ENCODE measurements around the gene WDR87. TPM values are rescaled to one million over a fixed set of nuclear protein-coding genes. Genes with fewer than 3 reads are reported as not detected.
"Not testable (repeated sequence)": the region's sequence is repeated elsewhere in the genome, so short reads cannot be mapped to it uniquely, and the experiment has no call there.

Gene WDR87
- total and polyA plus RNA-seq, 4 donors = not detected

DNA sequence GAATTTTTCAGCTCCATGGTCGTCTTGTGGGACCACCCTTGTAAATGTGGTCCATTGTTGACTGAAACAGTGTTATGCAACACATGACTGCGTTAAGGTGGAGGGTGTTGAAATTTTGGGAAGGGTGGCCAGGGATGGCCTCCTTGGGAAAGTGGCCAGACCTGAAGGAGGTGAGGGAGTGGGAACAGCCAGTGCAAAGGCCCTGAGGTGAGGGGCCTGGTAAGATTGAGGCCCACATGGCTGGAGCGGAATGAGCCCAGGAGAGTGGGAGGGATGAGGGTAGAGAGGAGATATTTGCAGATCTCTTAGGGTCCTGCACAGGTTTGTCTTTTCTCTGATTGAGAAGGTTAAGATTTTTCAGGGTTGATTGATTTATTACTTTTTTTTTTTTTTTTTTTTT, 18.8 kb upstream of the WDR87 start (continued):
- TF ChIP-seq, protein P1, sequence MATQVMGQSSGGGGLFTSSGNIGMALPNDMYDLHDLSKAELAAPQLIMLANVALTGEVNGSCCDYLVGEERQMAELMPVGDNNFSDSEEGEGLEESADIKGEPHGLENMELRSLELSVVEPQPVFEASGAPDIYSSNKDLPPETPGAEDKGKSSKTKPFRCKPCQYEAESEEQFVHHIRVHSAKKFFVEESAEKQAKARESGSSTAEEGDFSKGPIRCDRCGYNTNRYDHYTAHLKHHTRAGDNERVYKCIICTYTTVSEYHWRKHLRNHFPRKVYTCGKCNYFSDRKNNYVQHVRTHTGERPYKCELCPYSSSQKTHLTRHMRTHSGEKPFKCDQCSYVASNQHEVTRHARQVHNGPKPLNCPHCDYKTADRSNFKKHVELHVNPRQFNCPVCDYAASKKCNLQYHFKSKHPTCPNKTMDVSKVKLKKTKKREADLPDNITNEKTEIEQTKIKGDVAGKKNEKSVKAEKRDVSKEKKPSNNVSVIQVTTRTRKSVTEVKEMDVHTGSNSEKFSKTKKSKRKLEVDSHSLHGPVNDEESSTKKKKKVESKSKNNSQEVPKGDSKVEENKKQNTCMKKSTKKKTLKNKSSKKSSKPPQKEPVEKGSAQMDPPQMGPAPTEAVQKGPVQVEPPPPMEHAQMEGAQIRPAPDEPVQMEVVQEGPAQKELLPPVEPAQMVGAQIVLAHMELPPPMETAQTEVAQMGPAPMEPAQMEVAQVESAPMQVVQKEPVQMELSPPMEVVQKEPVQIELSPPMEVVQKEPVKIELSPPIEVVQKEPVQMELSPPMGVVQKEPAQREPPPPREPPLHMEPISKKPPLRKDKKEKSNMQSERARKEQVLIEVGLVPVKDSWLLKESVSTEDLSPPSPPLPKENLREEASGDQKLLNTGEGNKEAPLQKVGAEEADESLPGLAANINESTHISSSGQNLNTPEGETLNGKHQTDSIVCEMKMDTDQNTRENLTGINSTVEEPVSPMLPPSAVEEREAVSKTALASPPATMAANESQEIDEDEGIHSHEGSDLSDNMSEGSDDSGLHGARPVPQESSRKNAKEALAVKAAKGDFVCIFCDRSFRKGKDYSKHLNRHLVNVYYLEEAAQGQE (IDR thresholded peaks at IDR 0.05) = no peak
- no peak for TF ChIP-seq SP1 (IDR thresholded peaks at IDR 0.05)
- no peak for TF ChIP-seq YY1 (IDR thresholded peaks at IDR 0.05)
- no peak for TF ChIP-seq RXRA (IDR thresholded peaks at IDR 0.05)

DNA sequence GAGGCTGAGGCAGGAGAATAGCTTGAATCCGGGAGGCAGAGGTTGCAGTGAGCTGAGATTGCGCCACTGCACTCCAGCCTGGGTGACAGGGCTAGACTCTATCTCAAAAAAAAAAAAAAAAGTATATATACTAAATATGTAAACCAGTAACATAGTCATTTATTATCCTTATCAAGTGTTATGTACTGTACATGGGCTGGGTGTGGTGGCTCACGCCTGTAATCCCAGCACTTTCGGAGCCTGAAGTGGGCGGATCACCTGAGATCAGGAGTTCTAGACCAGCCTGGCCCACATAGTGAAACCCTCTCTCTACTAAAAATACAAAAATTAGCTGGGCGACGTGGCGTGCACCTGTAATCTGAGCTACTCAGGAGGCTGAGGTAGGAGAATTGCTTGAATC, 18.2 kb upstream of the WDR87 start:
- not testable (repeated sequence) for H3K27me3 ChIP-seq (ENCODE audit: control insufficient read depth in 4 of 4, insufficient read depth in 4 of 4, low read length in 3 of 4); H3K36me3 ChIP-seq (ENCODE audit: control insufficient read depth in 4 of 4, insufficient read depth in 3 of 4, low read depth in 1 of 4, low read length in 3 of 4); H3K9ac ChIP-seq (ENCODE audit: low read depth in 1 of 2, low read length in 2 of 2); H3K9me3 ChIP-seq (ENCODE audit: control insufficient read depth in 4 of 4, low read length in 3 of 4); DNase-seq (ENCODE audit: low spot score); H3K27ac ChIP-seq (ENCODE audit: low read depth in 1 of 2, low read length in 2 of 2); H3K4me3 ChIP-seq (ENCODE audit: low read depth in 1 of 3, low read length in 3 of 3)
- 93% methylated on average over 8 of the region's 8 CpGs for WGBS
- peaks cover 0 to 12% (median 7%) of the 10 kb centered on the region in 4 donors for H3K4me1 ChIP-seq (ENCODE audit: control insufficient read depth in 4 of 4, insufficient read depth in 4 of 4, low read length in 3 of 4)

DNA sequence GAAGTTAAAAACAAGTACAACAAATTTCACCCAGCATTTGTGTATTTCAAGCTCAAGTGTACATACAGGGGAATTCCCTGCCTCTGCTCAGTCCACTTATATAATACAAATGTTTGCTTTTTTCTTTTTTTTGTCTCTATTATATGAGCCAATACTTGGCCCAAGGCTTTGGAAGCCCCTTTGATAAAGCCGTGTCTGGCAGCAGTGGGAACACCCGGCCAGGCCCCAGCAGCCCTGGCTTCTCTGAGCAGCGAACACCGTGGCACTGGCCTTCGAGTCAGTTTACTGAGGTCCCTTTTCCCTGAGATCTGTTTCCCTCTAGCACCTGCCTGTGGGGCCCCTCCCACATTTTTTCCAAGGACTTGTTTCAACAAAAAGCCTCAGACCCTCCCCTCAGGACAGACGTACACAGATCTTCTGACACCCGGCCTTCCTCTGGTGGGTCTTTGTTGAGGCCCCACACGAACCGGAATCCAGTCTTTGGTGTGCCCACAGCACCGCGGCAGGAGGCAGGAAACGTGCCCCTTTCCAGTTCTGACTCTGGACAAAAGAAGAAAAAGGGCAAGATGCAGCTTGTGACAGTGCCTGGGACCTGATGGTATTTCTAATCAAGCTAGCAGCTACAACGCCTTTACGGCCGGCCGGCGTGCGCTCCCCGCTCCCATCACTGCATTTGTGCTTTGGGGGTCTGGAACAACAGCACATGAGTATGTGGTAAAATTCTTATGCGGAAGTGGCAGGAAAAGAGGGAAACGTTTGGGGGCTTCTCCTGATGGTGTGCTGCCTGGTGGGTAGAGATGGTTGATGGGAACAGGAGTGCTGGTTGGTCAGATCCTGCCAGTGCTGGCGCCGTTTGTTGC, 14.4 kb upstream of the WDR87 start:
- Histone ChIP-seq H3K4me1 (ENCODE audit: control insufficient read depth in 4 of 4, insufficient read depth in 4 of 4, low read length in 3 of 4) (peaks cover 0 to 5% (median 0%) of the 10 kb centered on the region in 4 donors), H3K4me3 (ENCODE audit: low read depth in 1 of 3, low read length in 3 of 3) (no peak overlapping the region), H3K9ac (ENCODE audit: low read depth in 1 of 2, low read length in 2 of 2) (no peak overlapping the region), H3K27ac (ENCODE audit: low read depth in 1 of 2, low read length in 2 of 2) (no peak overlapping the region), H3K36me3 (ENCODE audit: control insufficient read depth in 4 of 4, insufficient read depth in 3 of 4, low read depth in 1 of 4, low read length in 3 of 4) (peaks cover 0 to 2% (median 0%) of the 10 kb centered on the region in 4 donors), H3K9me3 (ENCODE audit: control insufficient read depth in 4 of 4, low read length in 3 of 4) (no peaks in the 10 kb centered on the region), H3K27me3 (ENCODE audit: control insufficient read depth in 4 of 4, insufficient read depth in 4 of 4, low read length in 3 of 4) (no peaks in the 10 kb centered on the region)
- TF ChIP-seq, protein P2, sequence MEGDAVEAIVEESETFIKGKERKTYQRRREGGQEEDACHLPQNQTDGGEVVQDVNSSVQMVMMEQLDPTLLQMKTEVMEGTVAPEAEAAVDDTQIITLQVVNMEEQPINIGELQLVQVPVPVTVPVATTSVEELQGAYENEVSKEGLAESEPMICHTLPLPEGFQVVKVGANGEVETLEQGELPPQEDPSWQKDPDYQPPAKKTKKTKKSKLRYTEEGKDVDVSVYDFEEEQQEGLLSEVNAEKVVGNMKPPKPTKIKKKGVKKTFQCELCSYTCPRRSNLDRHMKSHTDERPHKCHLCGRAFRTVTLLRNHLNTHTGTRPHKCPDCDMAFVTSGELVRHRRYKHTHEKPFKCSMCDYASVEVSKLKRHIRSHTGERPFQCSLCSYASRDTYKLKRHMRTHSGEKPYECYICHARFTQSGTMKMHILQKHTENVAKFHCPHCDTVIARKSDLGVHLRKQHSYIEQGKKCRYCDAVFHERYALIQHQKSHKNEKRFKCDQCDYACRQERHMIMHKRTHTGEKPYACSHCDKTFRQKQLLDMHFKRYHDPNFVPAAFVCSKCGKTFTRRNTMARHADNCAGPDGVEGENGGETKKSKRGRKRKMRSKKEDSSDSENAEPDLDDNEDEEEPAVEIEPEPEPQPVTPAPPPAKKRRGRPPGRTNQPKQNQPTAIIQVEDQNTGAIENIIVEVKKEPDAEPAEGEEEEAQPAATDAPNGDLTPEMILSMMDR (IDR thresholded peaks at IDR 0.05; ENCODE audit: low read depth, low read length, missing input control) = no peak
- TF ChIP-seq, protein P3, sequence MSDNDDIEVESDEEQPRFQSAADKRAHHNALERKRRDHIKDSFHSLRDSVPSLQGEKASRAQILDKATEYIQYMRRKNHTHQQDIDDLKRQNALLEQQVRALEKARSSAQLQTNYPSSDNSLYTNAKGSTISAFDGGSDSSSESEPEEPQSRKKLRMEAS (IDR thresholded peaks at IDR 0.05) = no peak
- TF ChIP-seq HNF4A (conservative IDR thresholded peaks at IDR 0.05) (no peak), TAF1 (conservative IDR thresholded peaks at IDR 0.05) (no peak), RXRA (IDR thresholded peaks at IDR 0.05) (no peak), HNF4G (IDR thresholded peaks at IDR 0.05) (no peak), JUND (IDR thresholded peaks at IDR 0.05) (no peak), YY1 (IDR thresholded peaks at IDR 0.05) (no peak), GABPA (IDR thresholded peaks at IDR 0.05 in 1 of 2, conservative IDR thresholded peaks at IDR 0.05 in 1 of 2) (no peak), EGR1 (IDR thresholded peaks at IDR 0.05; ENCODE audit: low read depth in 2 of 2) (no peak)
- TF ChIP-seq, protein P4, sequence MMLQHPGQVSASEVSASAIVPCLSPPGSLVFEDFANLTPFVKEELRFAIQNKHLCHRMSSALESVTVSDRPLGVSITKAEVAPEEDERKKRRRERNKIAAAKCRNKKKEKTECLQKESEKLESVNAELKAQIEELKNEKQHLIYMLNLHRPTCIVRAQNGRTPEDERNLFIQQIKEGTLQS (IDR thresholded peaks at IDR 0.05) = no peak
- TF ChIP-seq, protein P1 (IDR thresholded peaks at IDR 0.05) = no peak
- TF ChIP-seq, protein P5, sequence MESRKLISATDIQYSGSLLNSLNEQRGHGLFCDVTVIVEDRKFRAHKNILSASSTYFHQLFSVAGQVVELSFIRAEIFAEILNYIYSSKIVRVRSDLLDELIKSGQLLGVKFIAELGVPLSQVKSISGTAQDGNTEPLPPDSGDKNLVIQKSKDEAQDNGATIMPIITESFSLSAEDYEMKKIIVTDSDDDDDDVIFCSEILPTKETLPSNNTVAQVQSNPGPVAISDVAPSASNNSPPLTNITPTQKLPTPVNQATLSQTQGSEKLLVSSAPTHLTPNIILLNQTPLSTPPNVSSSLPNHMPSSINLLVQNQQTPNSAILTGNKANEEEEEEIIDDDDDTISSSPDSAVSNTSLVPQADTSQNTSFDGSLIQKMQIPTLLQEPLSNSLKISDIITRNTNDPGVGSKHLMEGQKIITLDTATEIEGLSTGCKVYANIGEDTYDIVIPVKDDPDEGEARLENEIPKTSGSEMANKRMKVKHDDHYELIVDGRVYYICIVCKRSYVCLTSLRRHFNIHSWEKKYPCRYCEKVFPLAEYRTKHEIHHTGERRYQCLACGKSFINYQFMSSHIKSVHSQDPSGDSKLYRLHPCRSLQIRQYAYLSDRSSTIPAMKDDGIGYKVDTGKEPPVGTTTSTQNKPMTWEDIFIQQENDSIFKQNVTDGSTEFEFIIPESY (IDR thresholded peaks at IDR 0.05) = no peak
- 87% methylated on average over 23 of the region's 23 CpGs for WGBS
- no peak for DNase-seq (ENCODE audit: low spot score)
